ENCODE results near the gene BICDL2.

BICDL2 gene

GRCh38 chr16:2991566-2992261 lies 45.0 kb downstream of the BICDL2 start:
- ATAC-seq, result no peak
- TF ChIP-seq, protein P1, sequence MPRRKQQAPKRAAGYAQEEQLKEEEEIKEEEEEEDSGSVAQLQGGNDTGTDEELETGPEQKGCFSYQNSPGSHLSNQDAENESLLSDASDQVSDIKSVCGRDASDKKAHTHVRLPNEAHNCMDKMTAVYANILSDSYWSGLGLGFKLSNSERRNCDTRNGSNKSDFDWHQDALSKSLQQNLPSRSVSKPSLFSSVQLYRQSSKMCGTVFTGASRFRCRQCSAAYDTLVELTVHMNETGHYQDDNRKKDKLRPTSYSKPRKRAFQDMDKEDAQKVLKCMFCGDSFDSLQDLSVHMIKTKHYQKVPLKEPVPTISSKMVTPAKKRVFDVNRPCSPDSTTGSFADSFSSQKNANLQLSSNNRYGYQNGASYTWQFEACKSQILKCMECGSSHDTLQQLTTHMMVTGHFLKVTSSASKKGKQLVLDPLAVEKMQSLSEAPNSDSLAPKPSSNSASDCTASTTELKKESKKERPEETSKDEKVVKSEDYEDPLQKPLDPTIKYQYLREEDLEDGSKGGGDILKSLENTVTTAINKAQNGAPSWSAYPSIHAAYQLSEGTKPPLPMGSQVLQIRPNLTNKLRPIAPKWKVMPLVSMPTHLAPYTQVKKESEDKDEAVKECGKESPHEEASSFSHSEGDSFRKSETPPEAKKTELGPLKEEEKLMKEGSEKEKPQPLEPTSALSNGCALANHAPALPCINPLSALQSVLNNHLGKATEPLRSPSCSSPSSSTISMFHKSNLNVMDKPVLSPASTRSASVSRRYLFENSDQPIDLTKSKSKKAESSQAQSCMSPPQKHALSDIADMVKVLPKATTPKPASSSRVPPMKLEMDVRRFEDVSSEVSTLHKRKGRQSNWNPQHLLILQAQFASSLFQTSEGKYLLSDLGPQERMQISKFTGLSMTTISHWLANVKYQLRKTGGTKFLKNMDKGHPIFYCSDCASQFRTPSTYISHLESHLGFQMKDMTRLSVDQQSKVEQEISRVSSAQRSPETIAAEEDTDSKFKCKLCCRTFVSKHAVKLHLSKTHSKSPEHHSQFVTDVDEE (CRISPR knock-in tag; IDR thresholded peaks at IDR 0.05), result no peak
- TF ChIP-seq TOX (CRISPR knock-in tag; IDR thresholded peaks at IDR 0.05; ENCODE audit: borderline replicate concordance) (no peak), ZFP3 (CRISPR knock-in tag; IDR thresholded peaks at IDR 0.05) (no peak), TCF4 (CRISPR knock-in tag; IDR thresholded peaks at IDR 0.05; ENCODE audit: borderline replicate concordance) (no peak), SNAI2 (CRISPR knock-in tag; IDR thresholded peaks at IDR 0.05) (no peak), OSR1 (CRISPR knock-in tag; IDR thresholded peaks at IDR 0.05) (no peak), ZNF565 (CRISPR knock-in tag; conservative IDR thresholded peaks at IDR 0.05; ENCODE audit: low read depth) (no peak), CSRNP3 (CRISPR knock-in tag; IDR thresholded peaks at IDR 0.05) (no peak), CSDC2 (CRISPR knock-in tag; IDR thresholded peaks at IDR 0.05) (no peak), POU6F1 (CRISPR knock-in tag; IDR thresholded peaks at IDR 0.05; ENCODE audit: borderline replicate concordance, low read depth) (no peak), ISL1 (CRISPR knock-in tag; IDR thresholded peaks at IDR 0.05) (no peak), ZNF8 (CRISPR knock-in tag; IDR thresholded peaks at IDR 0.05) (no peak), ZFP30 (CRISPR knock-in tag; IDR thresholded peaks at IDR 0.05) (no peak), BACH2 (CRISPR knock-in tag; IDR thresholded peaks at IDR 0.05; ENCODE audit: borderline replicate concordance) (no peak), GLIS3 (CRISPR knock-in tag; IDR thresholded peaks at IDR 0.05) (no peak)
- TF ChIP-seq, protein P2, sequence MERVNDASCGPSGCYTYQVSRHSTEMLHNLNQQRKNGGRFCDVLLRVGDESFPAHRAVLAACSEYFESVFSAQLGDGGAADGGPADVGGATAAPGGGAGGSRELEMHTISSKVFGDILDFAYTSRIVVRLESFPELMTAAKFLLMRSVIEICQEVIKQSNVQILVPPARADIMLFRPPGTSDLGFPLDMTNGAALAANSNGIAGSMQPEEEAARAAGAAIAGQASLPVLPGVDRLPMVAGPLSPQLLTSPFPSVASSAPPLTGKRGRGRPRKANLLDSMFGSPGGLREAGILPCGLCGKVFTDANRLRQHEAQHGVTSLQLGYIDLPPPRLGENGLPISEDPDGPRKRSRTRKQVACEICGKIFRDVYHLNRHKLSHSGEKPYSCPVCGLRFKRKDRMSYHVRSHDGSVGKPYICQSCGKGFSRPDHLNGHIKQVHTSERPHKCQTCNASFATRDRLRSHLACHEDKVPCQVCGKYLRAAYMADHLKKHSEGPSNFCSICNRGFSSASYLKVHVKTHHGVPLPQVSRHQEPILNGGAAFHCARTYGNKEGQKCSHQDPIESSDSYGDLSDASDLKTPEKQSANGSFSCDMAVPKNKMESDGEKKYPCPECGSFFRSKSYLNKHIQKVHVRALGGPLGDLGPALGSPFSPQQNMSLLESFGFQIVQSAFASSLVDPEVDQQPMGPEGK (CRISPR knock-in tag; IDR thresholded peaks at IDR 0.05; ENCODE audit: borderline replicate concordance), result no peak
- TF ChIP-seq, protein P3, sequence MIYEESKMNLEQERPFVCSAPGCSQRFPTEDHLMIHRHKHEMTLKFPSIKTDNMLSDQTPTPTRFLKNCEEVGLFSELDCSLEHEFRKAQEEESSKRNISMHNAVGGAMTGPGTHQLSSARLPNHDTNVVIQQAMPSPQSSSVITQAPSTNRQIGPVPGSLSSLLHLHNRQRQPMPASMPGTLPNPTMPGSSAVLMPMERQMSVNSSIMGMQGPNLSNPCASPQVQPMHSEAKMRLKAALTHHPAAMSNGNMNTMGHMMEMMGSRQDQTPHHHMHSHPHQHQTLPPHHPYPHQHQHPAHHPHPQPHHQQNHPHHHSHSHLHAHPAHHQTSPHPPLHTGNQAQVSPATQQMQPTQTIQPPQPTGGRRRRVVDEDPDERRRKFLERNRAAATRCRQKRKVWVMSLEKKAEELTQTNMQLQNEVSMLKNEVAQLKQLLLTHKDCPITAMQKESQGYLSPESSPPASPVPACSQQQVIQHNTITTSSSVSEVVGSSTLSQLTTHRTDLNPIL (CRISPR knock-in tag; IDR thresholded peaks at IDR 0.05; ENCODE audit: low read depth), result no peak

- no peak for ATAC-seq
- TF ChIP-seq TOX (CRISPR knock-in tag; IDR thresholded peaks at IDR 0.05; ENCODE audit: borderline replicate concordance) (no peak), OSR1 (CRISPR knock-in tag; IDR thresholded peaks at IDR 0.05) (no peak), SNAI2 (CRISPR knock-in tag; IDR thresholded peaks at IDR 0.05) (no peak), ZNF70 (CRISPR knock-in tag; IDR thresholded peaks at IDR 0.05) (no peak)
These were observed 45.9 kb downstream of the BICDL2 start for GRCh38 chr16:2990891-2991290.

DNA sequence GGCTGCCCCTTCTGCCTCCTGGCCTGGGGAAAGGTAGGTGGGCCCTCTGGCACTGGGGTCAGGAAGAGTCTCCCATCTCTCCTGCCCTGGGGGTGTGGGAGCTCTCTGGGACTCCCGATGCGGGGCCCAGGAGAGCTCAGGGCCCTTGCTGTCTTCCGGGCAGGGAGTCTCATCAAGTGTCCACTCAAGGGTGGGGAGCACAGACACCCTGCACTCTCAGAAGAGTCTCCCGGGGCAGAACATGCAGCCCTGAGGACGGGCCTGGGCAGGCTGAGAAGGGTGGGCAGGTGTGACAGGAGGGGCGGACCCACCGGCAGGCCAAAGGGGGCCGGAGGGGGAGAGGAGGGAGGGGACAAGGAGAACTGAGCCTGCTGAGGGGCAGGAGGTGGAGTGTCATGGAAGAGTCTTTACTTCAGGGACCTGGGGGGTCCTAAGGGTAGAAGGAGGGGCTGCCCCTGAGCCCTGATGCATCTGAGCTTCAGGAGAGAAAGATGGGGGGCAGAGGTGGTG lies 48.1 kb downstream of the BICDL2 start:
- TF ChIP-seq ZC3H10 (CRISPR knock-in tag; IDR thresholded peaks at IDR 0.05) (no peak), TOX (CRISPR knock-in tag; IDR thresholded peaks at IDR 0.05; ENCODE audit: borderline replicate concordance) (no peak), GLIS3 (CRISPR knock-in tag; IDR thresholded peaks at IDR 0.05) (no peak), ZNF8 (CRISPR knock-in tag; IDR thresholded peaks at IDR 0.05) (no peak), SNAI2 (CRISPR knock-in tag; IDR thresholded peaks at IDR 0.05) (no peak), BACH2 (CRISPR knock-in tag; IDR thresholded peaks at IDR 0.05; ENCODE audit: borderline replicate concordance) (no peak), CSDC2 (CRISPR knock-in tag; IDR thresholded peaks at IDR 0.05) (no peak), ZNF70 (CRISPR knock-in tag; IDR thresholded peaks at IDR 0.05) (no peak), ARNTL (CRISPR knock-in tag; IDR thresholded peaks at IDR 0.05; ENCODE audit: borderline replicate concordance, low read depth) (no peak), POU6F1 (CRISPR knock-in tag; IDR thresholded peaks at IDR 0.05; ENCODE audit: borderline replicate concordance, low read depth) (no peak), ESRRG (CRISPR knock-in tag; IDR thresholded peaks at IDR 0.05) (no peak)
- TF ChIP-seq, protein P3 (CRISPR knock-in tag; IDR thresholded peaks at IDR 0.05; ENCODE audit: low read depth), result no peak
- TF ChIP-seq, protein P2 (CRISPR knock-in tag; IDR thresholded peaks at IDR 0.05; ENCODE audit: borderline replicate concordance), result no peak
- no peak for ATAC-seq

Measured in SK-N-SH treated with all-trans-retinoic acid at 6 μM for 48 hours (cell line).